ENCODE data around the gene PHPT1.
"Not testable (repeated sequence)": the region's sequence is repeated elsewhere in the genome, so short reads cannot be mapped to it uniquely, and the experiment has no call there.

PHPT1 gene

GRCh38 chr9:136849038-136849959 is at the start of gene PHPT1:
TSS of gene PHPT1 (plus strand) at chr9:136849409. CDS start at chr9:136849431, 22 bp downstream.
- DNase-seq: peak; percentile 99

GRCh38 chr9:136799854-136800657 is 49.2 kb upstream of the PHPT1 start:
- peak; percentile 67 for DNase-seq

- DNase-seq: no peak
Measured at GRCh38 chr9:136802321-136802720, 46.9 kb upstream of the PHPT1 start.

- not testable (repeated sequence) for DNase-seq
Measured at GRCh38 chr9:136803009-136803550, 46.1 kb upstream of the PHPT1 start.

- no peak for DNase-seq
Measured at GRCh38 chr9:136803551-136804508, 45.4 kb upstream of the PHPT1 start.

GRCh38 chr9:136804509-136805206 is 44.6 kb upstream of the PHPT1 start:
- no peak for DNase-seq

GRCh38 chr9:136805207-136805740 is 43.9 kb upstream of the PHPT1 start:
- no peak for DNase-seq

GRCh38 chr9:136806067-136806466 is 43.1 kb upstream of the PHPT1 start:
- no peak for DNase-seq

GRCh38 chr9:136806631-136807201 is 42.5 kb upstream of the PHPT1 start:
- no peak for DNase-seq

- DNase-seq: peak; percentile 91
Measured at GRCh38 chr9:136807281-136808074, 41.7 kb upstream of the PHPT1 start, which contains the start of gene RABL6. TSS of gene RABL6 (plus strand) at chr9:136807948. CDS start at chr9:136808197, 249 bp downstream.

GRCh38 chr9:136808075-136808805 is 41.0 kb upstream of the PHPT1 start:
- peak; percentile 63 for DNase-seq

GRCh38 chr9:136808806-136809158 is 40.4 kb upstream of the PHPT1 start:
- DNase-seq: no peak

- DNase-seq: no peak
Measured at GRCh38 chr9:136814725-136815421, 34.3 kb upstream of the PHPT1 start.

GRCh38 chr9:136815422-136815782 is 33.8 kb upstream of the PHPT1 start:
- no peak for DNase-seq

- no peak for DNase-seq
Measured at GRCh38 chr9:136820971-136821825, 28.0 kb upstream of the PHPT1 start.

- no peak for DNase-seq
Measured at GRCh38 chr9:136821826-136822544, 27.2 kb upstream of the PHPT1 start.
